ENCODE data around the gene IL1RAPL1.
"Not testable (repeated sequence)": the region's sequence is repeated elsewhere in the genome, so short reads cannot be mapped to it uniquely, and the experiment has no call there.

The IL1RAPL1 gene

DNA sequence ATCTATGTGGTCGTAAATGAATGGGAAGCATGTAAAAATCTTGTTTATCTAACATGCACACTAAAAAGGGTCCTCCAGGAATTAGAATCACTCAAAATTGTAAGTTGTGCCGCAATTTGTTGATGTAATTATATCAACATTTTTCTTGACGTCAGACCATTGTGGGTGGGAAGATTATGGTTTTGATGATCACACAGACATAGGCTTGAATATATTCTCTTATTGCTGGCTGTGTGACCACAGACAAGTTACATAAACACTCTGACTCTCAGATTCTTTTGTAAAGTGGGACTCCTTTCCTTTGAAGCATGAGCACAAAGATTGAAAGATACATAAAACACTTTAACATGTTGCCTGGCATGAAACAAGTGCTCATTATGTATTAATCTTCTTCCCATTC, 51.5 kb downstream of the IL1RAPL1 start:
- no peak for DNase-seq

- no peak for DNase-seq
Observed at GRCh38 chrX:28639451-28639850, 52.2 kb downstream of the IL1RAPL1 start.

DNA sequence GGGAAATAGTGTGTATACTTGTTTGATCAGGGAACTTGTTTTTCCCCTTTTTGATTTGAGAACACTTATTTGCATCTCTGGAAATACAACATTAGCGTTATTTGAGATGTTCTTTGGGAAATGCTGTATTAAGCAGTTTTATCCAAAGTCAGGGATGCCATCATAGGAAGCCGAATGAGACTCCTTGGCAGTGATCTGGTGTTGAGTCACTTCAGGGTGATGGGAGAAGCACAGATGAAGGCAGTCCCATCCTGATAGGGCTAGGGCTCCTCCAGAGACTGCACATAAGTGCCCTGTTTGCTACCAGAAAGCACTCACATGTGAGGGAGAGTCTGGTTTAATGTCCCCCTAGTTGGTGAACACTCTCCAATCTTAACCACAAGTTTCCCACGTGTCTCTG, 62.3 kb downstream of the IL1RAPL1 start:
- DNase-seq = no peak

DNA sequence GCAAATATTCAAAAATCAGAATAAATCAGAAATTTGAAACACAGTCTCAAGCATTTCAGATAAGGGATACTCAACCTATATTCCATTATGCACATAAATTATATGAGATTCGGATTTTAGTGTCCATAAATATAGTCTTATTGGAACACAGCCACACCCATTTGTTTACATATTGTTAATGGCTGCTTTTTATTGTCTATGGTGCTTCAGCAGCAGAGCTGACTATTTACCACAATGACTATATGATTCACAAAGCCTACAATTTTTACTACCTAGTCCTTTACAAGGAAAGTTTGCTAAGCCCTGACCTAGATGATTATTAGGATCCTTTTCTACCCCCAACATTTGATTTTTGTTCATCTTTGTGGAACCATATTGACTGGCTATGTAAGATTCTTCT, 63.9 kb downstream of the IL1RAPL1 start:
- no peak for DNase-seq

GRCh38 chrX:28659269-28659668, 72.0 kb downstream of the IL1RAPL1 start:
- DNase-seq = peak; percentile 2

- no peak for DNase-seq
Observed at GRCh38 chrX:28665778-28666177, 78.5 kb downstream of the IL1RAPL1 start.

DNA sequence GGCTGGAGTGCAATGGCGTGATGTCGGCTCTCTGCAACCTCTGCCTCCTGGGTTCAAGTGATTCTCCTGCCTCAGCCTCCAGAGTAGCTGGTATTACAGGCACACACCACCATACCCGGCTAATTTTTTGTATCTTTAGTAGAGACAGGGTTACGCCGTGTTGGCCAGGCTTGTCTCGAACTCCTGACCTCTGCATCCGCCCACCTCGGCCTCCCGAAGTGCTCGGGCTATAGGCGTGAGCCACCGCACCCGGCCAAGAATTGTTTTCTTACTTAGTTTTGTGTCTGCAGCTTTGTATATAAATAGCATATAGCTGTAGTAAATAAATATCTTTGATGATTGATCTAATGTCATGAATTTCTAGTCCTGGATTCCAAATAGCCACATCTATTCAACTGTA, 81.1 kb downstream of the IL1RAPL1 start:
- no peak for DNase-seq

DNA sequence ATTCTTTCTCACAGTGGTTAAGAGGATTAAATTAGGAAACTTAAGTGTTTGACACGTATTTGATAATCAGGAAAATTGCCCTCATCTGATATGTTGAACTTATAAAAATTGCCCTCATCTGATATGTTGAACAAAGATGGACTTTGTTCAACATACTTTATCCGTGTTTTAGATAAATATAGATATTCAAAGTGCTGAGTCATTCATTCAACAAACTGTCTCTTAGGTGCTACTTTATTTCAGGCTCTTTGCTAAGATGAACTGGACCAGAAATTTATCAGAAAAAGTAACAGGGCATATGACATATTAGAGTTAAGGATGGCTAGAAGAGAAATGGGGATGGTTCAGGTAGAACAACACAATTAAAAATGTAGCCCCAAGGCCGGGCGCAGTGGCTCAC, 81.7 kb downstream of the IL1RAPL1 start:
- DNase-seq = no peak

GRCh38 chrX:28670074-28670473, 82.8 kb downstream of the IL1RAPL1 start:
- DNase-seq = no peak

GRCh38 chrX:28675173-28675572, 87.9 kb downstream of the IL1RAPL1 start:
- no peak for DNase-seq

GRCh38 chrX:28693101-28693500, 105.9 kb downstream of the IL1RAPL1 start:
- no peak for DNase-seq

DNA sequence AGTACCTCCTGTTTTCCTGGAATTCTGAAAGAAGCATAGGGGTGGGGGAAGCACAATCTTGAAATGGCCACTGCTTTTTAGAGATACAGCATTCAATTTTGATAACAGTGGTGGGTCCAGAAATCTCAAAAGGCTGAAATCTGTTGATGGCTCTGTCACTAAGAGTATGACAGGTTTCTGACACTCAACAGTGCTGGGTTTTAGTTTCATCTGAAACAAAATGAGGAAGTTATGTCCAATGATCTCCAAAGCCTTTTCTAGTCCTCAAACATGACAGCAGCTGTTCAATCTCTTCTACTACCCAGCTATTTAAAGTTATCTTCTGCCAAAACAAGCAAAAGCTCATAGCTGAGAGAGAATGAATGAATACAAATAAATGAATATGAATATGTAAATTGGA, 110.5 kb downstream of the IL1RAPL1 start:
- no peak for DNase-seq

GRCh38 chrX:28701222-28701621, 114.0 kb downstream of the IL1RAPL1 start:
- no peak for DNase-seq

DNA sequence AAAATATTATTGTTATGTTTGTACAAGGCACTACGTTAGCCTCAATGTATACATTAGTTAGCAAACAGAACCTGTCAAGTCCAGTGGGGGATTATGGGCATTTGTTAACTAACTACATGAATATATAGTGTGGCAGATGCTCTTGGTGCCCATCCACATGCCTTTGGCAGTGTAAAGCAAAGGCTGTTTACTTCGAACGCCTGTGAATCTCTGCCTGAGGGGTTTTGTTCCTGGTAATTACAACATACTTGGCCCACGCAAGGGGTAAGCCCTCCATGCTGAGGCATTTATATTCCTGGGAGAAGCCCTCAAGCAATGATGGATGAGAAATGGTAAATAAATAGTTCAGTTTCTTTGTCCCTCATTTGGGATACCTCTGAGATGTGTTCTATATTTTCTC, 119.7 kb downstream of the IL1RAPL1 start:
- no peak for DNase-seq

DNA sequence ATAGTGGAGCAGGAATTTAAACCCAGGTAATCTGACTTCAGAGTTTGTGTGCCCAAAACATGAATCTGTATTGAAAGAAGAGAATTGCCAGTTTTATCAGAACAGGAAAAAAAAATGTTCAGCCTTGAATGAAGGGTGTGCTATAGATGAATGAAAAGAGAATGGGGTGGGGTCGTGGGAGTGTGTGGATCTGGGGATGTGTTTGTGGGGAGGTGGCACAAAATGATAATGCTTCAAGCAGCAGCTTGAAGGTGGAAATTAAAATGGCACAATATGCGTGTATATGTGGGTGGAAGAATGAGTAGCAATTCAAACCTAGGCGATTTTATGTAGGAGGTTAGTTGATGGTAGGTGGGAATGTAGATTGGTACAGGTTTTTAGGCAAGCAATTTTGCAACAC, 122.2 kb downstream of the IL1RAPL1 start:
- DNase-seq = no peak

- DNase-seq = no peak
Observed at GRCh38 chrX:28717864-28718263, 130.6 kb downstream of the IL1RAPL1 start.

- no peak for DNase-seq
Observed at GRCh38 chrX:28718450-28718849, 131.2 kb downstream of the IL1RAPL1 start.

DNA sequence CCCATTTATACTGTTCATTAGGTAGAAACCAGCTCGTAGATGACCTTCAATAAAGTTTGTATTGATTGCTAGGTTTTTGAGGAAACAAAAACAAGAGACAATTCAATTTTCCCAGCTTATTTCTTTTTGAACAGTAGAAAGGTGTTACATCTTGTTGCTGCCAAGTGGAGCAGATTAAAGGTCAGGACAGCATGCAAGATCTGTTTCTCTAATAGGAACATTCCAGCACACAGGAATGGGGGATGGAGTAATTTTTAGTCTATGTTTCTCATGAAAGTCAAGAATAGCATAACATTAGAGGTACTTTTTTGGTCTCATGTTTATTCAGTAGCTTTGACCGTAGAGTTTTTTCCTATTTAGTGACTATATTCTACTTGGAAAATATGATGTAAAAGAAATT, 132.4 kb downstream of the IL1RAPL1 start:
- DNase-seq = no peak

DNA sequence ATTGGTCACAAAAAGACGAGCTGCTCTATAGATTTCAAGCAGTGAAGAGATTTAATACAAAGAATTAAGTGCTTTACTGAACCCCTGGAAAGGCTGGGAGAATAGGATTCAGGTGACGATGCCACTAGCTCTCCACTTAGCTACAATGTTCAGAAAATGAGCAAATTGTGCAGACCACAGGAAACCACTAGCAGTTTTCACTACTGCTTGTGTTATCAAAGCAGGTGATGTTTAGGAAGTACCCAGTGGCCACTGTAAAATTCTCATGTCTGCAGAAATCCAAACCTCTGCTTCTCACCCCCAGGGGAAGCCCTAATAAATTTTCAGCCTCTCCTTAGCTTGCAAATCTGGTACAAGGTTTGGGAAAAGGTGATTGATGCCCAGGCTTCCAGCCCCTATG, 165.1 kb downstream of the IL1RAPL1 start:
- no peak for DNase-seq

DNA sequence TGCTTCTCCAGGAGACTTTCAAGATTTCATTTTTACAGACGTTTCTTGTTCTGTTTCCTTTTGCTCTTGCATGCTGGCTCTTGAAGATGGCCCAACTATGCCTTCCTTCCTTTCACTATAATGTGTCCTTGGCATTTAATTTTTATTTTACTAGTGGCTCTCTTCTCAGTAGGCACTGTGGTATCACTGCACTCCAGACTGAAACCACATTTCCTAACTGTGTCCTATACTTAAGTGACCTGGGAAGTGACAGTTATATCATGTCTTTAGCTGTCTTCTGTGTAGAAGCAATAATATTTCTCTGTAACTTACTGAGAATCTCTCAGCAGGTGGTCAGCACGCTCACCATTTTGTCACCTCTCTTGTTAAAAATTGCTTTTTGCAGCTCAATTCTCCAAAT, 168.9 kb downstream of the IL1RAPL1 start:
- DNase-seq = no peak

GRCh38 chrX:28756647-28757046, 169.4 kb downstream of the IL1RAPL1 start:
- no peak for DNase-seq

GRCh38 chrX:28757290-28757689, 170.0 kb downstream of the IL1RAPL1 start:
- no peak for DNase-seq

GRCh38 chrX:28766561-28766960, 179.3 kb downstream of the IL1RAPL1 start:
- not testable (repeated sequence) for DNase-seq

GRCh38 chrX:28773807-28774206, 186.6 kb downstream of the IL1RAPL1 start:
- DNase-seq = no peak

DNA sequence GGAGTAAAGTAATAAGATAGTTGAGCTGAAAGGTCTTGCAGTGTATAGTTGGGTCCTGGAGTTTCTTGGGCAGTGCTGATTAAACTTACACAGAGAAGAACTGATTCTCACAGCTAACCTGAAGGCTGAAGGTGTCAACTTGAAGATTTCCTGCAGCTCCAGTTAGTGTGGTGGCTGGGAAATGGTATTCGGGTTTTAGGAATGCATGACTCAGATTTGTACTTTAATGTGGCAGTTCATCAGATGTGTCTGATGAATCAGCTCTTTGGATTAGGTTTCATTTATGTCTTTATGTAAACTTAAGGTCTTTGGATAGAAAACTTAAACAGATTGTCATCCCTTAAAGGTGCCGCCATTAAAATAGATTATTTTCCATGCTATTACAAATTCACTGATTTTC, 200.0 kb downstream of the IL1RAPL1 start:
- DNase-seq = no peak

DNA sequence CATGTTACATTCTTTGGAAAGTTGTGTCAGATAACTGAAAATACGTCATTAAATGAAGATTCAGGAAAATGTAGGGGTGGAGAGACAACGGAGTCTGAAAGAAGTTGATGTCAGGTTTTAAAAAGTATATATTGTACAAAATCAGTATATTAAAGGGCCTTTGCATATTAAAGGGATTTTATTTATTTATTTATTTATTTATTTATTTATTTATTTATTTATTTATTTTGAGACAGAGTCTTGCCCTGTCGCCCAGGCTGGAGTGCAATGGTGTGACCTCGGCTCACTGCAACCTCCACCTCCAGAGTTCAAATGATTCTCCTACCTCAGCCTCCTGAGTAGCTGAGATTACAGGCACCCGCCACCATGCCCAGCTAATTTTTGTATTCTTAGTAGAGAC, 213.4 kb downstream of the IL1RAPL1 start:
- DNase-seq = not testable (repeated sequence)
